Sciatic nerve (tissue), 2 donors: ENCODE data around the gene KRT32. TPM values are rescaled to one million over a fixed set of nuclear protein-coding genes. Genes with fewer than 3 reads are reported as not detected.
A peak's percentile ranks its signal among the peaks of the same experiment; 100 is the strongest.
"Not testable (repeated sequence)": the region's sequence is repeated elsewhere in the genome, so short reads cannot be mapped to it uniquely, and the experiment has no call there.

Experiments used
- ATAC-seq: fragments of 200-7000 bp; cut with Tn5 transposase; one replicate; pipeline ENCODE4 v1.9.1; 2020; ENCODE audit warnings: mild to moderate bottlenecking, moderate library complexity
- DNase-seq: peaks from one replicate; pipeline ENCODE4 v3.0.0-alpha.2; 2020; ENCODE audit warnings: low spot score
- intact Hi-C: fragments of 100-400 bp; cut with DNase I; formaldehyde crosslinking; loops from one replicate; pipeline ENCODE4 v1.14.2; 2022
- total RNA-seq: library from RNA; stranded (reverse); fragmentation: NEBNext Ultra II Directional; extraction: Animal tissue kit (Norgen Biotek cat#: 25700); gene quantifications from one replicate; pipeline ENCODE4 v1.2.1, GENCODE V29; 2021
- donor health status: DM: no; HTN: no; CAD: no.
- donor health status: DM: no; HTN: no; CAD: no.

KRT32 gene
- total RNA-seq, 1 donor from 2014 or later, result 0.67 TPM

DNA sequence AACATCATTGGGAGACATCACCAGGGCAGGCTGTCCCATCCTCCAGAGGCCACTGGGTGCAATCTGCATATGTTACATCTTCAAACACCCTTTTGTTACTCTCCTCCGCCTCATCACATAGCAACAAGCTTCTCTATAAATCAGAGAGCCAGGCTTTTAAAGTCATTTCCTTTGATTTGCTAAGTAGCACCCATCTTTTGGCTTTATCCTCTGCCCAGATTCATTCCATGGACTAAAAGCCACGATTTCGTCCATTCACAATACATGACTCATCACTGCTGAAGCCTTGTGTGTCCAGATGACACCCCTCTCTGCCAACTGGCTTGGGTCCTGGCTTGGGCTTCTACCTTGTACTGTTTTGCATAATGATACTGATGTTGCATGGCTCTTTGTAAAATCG, 24.4 kb downstream of the KRT32 start:
- DNase-seq (no peak), ATAC-seq (no peak)
- intact Hi-C loops, result no loop called here

DNA sequence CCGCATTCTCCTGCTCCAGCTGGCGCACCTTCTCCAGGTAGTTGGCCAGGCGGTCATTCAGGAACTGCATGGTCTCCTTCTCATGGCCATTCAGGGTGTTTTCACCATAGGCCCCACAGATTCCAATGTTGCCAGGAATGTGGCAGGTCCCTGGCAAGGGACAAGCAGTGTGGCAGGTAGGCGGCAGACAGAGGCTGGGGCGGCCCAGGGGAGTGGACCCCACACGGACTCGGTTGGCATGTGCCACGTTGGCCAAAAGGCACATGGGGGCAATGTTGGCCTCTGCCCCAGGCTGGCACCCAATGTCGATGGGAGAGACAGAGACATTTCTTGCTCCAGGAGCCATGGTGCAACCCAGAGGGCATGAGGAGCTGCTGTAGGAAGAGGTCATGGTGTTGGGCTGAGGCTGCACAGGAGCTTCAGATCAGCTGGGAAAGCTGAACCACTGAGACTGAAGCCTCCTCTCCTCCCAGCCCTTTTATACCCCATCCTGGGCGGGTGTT, 26.6 kb downstream of the KRT32 start, which contains the start of gene KRT38:
Gene KRT38, minus strand, starts transcription at position 453 of the 503 bp plus-strand sequence. Its CDS starts 62 bp downstream, at position 391.
- DNase-seq, result no peak
- no peak for ATAC-seq
- intact Hi-C loops, result no loop called here

DNA sequence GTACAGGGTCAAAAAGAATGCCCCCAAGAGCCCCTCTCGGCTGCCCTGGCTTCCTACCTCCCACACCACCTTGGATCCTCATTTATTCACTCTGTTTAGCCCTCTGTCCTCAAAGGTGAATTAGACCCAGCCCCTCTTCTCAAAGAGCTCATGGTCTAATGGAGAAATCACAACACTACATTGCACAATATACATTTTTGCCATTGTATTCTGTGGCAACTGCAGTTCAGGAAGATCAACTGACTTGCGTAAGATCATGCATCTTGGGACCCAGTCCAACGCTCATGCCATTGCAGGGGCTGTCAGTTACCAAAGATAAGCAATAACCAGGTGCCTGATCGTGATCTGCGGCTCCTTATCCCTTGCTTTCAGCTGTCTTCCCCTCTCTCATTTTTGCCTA, 27.8 kb downstream of the KRT32 start:
- DNase-seq (no peak), ATAC-seq (no peak)
- intact Hi-C loops, result no loop called here

DNA sequence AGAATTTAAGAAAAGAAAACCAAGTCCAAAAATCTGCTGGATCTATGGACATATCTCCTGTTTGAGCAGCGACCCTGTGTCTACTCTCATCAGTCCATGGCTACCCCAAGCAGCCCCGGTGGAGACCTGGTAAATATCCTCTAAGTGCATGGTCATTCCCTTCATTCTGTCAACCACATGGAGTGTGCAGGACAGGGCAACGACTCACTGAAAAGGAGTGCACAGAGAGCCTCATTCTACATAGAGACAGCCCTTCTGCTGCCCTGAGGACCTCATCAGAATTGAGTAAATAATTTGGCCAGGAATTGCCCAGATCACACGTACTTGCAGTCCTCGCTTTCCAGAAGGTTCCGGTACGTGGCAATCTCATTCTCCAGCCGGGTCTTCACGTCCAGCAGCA, 29.4 kb downstream of the KRT32 start:
- ATAC-seq (no peak), DNase-seq (no peak)
- intact Hi-C loops, result no loop called here

DNA sequence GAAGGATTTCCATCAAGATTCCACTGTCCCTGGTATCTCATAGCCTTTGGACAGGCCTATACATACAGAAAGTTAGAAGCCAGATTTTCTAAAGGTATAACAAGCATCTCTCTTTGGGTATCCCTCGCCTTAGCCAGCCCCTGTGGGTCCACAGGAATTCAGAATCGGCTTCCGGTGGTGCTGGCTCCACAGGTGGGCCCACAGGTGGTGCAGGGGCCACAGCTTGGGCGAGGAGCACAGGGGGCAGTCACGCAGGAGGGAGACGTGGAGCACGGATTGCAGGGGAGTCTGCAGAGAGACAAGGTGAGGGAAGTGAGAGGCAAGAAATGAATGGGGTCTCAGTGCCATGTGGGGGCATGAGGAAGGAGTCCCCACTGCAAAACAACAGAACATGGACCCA, 29.9 kb downstream of the KRT32 start:
- no peak for ATAC-seq
- no peak for DNase-seq
- intact Hi-C loops, result no loop called here

DNA sequence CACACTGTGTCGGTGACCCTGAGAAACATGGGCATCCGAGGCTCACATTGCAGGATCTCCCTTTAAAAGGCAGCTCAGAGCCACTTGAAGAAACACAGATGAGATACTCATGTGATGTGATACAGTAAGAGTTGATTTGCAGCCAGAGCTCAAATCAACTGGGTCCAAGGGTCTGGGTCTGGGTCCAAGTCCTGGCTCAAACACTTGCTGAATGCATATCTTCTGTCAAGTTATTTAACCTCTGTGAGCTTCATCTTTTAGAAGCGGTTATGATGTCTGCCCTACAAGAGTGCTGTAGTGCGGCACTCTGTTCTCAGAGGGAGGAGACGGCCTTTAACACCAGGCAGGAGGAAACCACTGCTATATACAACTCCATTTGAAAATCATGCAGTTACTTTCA, 32.8 kb downstream of the KRT32 start:
- intact Hi-C loops, result no loop called here
- no peak for ATAC-seq
- no peak for DNase-seq

DNA sequence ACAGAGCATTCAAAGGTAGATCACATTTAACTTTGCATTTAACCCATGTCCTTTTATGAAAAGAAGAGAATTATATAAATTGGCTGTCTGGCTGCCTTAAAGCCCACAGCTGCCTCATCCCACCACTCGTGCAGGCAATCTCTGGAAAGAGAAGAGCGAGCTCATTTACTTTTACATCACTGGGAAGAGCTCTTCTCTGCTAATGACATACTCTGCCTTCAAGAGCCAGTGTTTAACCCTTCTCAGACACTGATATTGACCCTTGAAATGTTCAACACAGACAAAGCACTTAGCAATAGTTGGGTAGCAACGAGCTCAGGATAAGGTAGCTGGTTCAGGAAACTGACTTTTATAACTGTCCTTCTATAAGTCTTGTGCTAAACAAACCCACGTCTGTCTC, 33.2 kb downstream of the KRT32 start:
- ATAC-seq, result no peak
- intact Hi-C loops, result no loop called here
- no peak for DNase-seq

DNA sequence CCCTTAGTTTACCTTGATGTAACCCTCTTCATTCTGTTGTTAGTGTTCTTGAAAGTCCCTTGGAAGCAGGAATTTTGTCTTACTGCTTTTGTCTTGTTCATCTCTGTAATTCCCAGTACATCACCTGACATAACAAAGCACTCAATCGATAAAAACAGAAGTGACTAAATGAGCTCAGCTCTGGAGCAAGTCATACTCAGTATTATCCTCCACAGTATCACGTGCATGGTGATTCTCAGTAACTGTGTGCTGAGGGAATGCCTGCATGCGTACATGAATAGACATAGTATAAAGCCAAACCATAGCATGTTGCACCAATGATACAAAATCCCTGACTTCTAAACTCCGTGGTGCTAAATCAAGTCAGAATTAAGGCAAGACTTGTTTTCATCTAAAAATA, 33.6 kb downstream of the KRT32 start:
- intact Hi-C loops, result no loop called here
- DNase-seq (no peak), ATAC-seq (no peak)

DNA sequence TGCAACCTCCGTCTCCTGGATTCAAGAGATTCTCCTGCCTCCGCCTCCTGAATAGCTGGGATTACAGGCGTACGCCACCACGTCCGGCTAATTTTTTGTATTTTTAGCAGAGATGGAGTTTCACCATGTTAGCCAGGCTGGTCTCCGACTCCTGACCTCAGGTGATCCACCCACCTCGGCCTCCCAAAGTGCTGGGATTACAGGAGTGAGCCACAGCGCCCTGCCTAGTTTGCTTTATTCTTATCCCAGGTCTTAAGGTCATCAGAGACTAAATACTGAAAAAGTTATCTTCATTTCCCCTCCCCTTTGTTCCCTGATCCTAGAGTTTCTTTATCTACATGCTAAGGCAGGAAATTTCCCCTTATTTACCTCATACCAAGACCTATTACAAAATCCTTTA, 36.8 kb downstream of the KRT32 start:
- intact Hi-C loops, ATAC-seq, DNase-seq: not testable (repeated sequence)

DNA sequence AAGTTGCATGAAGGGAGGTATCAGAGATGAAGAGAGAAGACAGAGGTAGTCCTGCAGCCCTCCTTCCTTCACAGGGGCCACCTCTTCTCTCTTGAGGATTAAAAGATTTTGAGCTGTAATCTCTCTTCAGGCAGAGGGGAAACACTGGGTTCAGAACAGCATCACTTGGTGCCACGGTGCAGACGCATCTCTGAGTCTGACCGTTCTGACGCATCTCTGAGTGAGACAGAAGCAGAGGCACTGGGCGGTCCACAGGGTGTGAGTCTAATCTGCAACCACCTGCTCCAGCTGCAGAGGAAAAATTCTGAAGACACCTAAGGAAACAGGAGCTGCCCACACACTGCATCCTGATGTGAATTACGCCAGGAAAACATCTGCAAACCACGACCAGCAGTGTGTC, 37.5 kb downstream of the KRT32 start:
- intact Hi-C loops, result no loop called here
- ATAC-seq (no peak), DNase-seq (no peak)

DNA sequence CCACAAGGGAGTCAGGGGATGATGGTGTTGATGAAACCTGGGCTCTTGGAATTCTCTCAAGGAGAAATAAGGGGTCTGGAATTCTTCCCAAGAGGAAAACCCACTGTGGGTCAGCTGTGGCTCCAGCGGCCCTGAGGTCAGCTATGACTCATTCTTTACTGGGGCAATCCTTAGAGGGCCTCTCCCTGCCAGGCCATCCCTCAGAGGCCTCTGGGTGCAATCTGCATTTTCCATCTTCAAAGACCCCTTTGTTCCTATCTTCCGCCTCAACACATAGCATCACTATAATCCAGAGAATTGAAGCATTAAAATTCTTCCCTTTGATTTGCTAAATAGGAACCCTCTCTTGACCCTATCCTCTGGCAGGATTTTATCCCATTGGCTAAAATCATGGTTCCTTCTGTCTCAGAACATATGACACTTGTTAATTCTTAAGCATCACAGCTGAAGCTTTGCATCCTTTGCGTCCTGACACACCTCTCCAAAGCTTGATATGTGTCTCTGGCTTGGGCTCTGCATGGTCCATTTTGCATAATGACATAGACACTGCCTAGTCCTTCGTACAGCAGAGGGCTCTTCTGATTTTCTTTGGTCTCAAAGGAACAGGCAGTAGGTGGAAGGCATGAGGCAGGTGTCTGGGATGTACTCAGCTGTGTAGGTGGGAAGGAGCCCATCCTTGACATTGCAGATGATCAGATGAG, 38.4 kb downstream of the KRT32 start:
- intact Hi-C loops, result no loop called here
- no peak for DNase-seq
- ATAC-seq, result no peak

DNA sequence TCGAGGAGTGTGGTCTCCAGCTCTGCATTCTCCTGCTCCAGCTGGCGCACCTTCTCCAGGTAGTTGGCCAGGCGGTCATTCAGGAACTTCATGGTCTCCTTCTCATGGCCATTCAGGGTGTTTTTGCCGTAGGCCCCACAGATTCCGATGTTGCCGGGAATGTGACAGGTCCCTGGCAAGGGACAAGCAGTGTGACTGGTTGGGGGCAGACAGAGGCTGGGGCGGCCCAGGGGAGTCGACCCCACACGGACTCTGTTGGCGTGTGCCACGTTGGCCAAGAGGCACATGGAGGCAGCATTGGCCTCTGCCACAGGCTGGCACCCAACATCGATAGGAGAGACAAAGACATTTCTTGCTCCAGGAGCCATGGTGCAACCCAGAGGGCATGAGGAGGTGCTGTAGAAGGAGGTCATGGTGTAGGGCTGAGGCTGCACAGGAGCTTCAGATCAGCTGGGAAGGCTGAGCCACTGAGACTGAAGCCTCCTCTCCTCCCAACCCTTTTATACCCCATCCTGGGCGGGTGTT, 43.0 kb downstream of the KRT32 start, which contains the start of gene KRT37:
Gene KRT37, minus strand, starts transcription at position 475 of the 525 bp plus-strand sequence. Its CDS starts 62 bp downstream, at position 413.
- no peak for DNase-seq
- intact Hi-C loops, result no loop called here
- ATAC-seq, result no peak

DNA sequence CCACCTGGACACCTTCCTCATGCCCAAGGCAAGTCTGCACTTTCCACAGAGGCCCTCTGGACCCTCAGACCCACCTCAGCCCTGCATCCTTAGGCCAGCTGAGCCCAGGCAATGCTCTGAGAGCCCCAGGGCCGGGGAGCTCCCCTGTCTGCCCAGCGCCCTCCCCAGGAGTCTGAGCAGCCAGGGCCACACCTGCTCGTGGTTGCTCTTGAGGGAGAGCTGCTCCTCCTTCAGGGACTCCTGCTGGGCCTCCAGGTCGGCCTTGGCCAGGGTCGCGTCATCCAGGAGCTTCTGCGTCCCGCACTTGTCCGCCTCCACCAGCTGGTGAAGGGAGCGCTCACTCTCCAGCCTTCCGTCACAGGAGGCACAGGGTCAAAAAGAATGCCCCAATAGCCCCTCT, 44.6 kb downstream of the KRT32 start:
- ATAC-seq, DNase-seq, intact Hi-C loops: not testable (repeated sequence)

DNA sequence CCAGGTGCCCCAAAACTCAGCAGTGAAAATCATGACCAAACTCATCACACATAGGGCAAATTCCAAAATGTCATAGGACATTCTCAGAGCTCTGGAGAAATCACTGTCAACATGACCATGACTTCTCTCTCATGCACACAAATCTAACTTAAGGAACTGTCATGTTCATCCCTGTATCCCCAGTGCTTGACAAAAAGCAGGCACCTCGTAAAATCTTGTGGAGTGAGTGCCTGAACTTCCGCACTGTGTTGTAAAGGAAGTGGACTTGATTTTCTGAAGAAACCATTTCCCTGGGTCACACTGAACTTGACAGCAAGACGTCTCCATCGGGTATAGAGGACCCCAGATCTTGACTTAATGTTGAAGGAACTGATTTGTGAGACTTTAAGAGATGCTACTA, 45.6 kb downstream of the KRT32 start:
- no peak for DNase-seq
- no peak for ATAC-seq
- intact Hi-C loops, result no loop called here

DNA sequence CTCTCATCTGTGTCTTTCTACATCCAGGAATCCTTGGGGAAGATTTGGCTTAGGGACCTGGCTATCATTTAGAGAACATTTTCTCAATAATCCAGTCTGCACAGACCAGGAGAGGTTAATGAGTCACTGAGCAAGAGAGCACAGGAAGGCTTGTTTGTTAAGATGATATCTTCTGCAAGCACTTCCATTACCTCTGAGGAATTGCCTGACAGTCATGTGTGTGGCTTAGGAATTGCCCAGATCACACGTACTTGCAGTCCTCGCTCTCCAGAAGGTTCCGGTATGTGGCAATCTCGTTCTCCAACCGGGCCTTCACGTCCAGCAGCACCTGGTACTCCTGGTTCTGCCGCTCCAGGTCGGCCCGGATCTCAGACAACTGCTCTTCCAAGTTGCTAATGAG, 46.1 kb downstream of the KRT32 start:
- DNase-seq (no peak), ATAC-seq (peak; percentile 61)
- intact Hi-C loops, result no loop called here

DNA sequence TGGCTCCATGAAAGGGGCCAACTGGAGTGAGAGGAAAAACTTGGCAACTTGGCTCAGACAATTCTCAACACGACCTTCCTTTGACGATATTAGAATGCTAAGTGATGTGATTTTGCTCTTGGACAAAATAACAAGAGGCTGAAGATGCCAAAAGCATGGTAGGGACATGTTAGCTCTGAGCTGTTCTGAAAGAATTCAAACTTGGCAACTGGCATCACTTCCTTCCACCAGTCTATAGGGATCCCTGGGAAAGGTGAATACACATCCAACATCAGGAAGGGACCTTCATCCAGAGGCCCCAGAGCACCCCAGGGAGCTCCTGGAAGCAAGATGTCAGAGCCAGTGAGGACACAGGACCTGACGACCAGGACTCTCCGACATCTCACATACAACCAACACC, 47.1 kb downstream of the KRT32 start:
- intact Hi-C loops, result no loop called here
- no peak for DNase-seq
- no peak for ATAC-seq

DNA sequence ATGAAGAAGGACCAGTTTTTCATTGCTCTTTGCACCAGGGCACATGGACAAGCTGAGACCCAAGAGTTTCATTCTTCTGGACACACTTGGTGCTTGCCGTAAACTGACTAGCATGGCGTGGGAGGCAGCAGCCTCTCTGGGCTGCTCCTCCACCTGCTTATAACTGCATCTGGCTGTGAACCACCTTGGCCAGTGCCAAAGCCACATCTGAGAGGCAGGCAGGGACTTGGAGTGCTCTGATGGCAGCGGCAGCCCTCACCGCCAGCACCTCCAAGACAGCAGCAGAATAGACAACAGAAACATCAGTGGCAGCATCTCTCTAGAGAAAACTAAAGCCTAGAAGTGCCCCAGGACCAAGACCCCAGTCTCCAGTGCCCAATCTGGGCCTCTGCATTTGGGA, 47.5 kb downstream of the KRT32 start:
- intact Hi-C loops, result no loop called here
- DNase-seq (no peak), ATAC-seq (no peak)

DNA sequence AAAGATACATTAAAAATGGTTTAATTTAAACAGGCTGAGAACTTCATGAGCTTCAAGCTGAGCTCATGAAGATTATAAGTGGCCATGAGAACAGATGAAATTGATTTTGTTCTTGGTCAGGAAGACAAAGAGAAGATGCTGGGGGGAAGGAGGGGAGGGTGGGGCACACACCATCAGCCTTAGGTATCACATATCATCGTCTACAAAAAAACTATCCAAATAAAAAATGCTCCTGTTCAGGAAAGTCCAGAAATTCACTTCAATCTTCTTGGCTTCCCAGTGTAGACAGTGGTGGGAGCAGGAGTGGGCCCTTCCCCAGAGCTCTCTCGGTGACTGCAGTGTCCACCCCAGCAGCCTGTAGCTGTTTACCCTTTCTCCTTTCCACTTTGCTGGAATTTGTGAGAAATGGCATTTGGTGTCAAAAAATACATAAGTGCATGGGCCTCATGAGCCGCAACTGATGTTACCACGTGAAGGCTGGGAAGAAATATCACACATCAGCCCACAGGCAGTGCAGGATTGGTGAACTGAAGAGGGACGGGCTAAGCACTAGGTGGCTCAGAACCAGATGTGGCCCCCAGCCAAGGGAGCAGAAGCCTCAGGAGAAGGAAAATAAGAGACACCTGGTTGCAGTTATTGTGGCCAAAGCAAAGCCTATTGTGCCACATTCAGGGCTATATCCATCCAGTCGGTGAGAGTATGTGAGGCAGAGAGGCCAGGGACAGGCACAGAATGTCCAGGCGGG, 48.9 kb downstream of the KRT32 start:
- intact Hi-C loops, result no loop called here
- ATAC-seq (no peak), DNase-seq (no peak)

DNA sequence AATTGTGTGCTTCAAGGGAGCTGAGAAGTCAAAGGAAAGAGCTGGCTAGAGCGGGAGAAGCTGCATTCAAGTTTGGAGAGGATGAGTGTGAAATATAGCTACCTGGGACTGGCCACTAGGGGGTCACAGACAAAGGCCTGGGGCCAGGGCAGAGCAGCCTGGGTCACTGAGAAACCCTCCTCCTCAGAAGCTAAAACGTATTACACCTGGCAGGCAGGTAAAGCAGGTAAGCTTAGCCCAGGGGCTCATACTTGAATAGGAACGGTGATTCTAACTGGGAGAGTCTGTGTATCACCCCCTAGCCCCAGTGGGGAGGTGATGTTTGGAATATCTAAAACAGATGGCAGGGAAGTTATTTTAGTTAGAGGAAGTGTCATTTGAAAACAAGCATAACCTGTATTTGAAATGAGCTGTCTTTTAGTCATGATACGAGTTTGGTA, 49.6 kb downstream of the KRT32 start:
- ATAC-seq (no peak), DNase-seq (no peak)
- intact Hi-C loops, result no loop called here

DNA sequence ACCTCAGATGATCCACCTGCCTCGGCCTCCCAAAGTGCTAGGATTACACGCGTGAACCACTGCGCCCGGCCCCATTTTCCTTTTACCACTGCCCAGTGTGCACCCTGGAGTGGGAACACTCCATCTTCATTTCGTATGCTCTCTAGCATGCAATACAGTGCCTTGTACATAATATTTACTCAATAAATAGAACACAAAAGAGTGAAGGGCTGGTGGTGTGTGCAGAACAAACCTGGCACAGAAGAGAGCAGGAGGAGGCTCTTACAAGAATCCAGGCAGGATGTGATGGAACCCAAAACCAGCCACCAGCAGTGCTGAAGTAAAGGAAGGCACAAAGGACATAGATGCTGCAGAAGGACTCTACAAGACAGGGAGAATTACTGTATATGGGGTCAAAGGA, 50.1 kb downstream of the KRT32 start:
- intact Hi-C loops, result no loop called here
- DNase-seq (no peak), ATAC-seq (no peak)
